ENCODE data around the gene ZNF502. TPM values are rescaled to one million over a fixed set of nuclear protein-coding genes. Genes with fewer than 3 reads are reported as not detected.

ZNF502 gene
- total and polyA plus RNA-seq, 2 of the 13 experiments (the other 11 are each of a cell fraction or from before 2014, with no cell fraction given): not detected

GRCh38 chr3:44761424-44762169 lies 49.1 kb downstream of the ZNF502 start, which contains the start of the genes KIAA1143 and KIF15 (continued):
- TF ChIP-seq, protein P1, sequence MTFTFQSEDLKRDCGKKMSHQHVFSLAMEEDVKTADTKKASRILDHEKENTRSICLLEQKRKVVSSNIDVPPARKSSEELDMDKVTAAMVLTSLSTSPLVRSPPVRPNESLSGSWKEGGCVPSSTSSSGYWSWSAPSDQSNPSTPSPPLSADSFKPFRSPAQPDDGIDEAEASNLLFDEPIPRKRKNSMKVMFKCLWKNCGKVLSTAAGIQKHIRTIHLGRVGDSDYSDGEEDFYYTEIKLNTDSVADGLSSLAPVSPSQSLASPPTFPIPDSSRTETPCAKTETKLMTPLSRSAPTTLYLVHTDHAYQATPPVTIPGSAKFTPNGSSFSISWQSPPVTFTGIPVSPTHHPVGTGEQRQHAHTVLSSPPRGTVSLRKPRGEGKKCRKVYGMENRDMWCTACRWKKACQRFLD (CRISPR knock-in tag; IDR thresholded peaks at IDR 0.05; ENCODE audit: borderline replicate concordance): peak; percentile 45; the same call in 1 of the 2 replicates
- TF ChIP-seq CTCF (CRISPR knock-in tag; IDR thresholded peaks at IDR 0.05) (peak; percentile 43; the same call in 1 of the 2 replicates), TBL1XR1 (IDR thresholded peaks at IDR 0.05; ENCODE audit: borderline replicate concordance, low read length, partially characterized antibody) (no peak), ZNF382 (CRISPR knock-in tag; IDR thresholded peaks at IDR 0.05; ENCODE audit: borderline replicate concordance) (no peak), MLLT10 (CRISPR knock-in tag; IDR thresholded peaks at IDR 0.05) (no peak), ZMYM2 (CRISPR knock-in tag; IDR thresholded peaks at IDR 0.05) (0 out of 2 replicates have a peak, but pooled peaks have one; percentile 42), BHLHE40 (IDR thresholded peaks at IDR 0.05; ENCODE audit: low read length) (no peak), TEAD3 (CRISPR knock-in tag; optimal IDR thresholded peaks at IDR 0.05; ENCODE audit: borderline replicate concordance) (peak; percentile 88)
- TF ChIP-seq, protein P2, sequence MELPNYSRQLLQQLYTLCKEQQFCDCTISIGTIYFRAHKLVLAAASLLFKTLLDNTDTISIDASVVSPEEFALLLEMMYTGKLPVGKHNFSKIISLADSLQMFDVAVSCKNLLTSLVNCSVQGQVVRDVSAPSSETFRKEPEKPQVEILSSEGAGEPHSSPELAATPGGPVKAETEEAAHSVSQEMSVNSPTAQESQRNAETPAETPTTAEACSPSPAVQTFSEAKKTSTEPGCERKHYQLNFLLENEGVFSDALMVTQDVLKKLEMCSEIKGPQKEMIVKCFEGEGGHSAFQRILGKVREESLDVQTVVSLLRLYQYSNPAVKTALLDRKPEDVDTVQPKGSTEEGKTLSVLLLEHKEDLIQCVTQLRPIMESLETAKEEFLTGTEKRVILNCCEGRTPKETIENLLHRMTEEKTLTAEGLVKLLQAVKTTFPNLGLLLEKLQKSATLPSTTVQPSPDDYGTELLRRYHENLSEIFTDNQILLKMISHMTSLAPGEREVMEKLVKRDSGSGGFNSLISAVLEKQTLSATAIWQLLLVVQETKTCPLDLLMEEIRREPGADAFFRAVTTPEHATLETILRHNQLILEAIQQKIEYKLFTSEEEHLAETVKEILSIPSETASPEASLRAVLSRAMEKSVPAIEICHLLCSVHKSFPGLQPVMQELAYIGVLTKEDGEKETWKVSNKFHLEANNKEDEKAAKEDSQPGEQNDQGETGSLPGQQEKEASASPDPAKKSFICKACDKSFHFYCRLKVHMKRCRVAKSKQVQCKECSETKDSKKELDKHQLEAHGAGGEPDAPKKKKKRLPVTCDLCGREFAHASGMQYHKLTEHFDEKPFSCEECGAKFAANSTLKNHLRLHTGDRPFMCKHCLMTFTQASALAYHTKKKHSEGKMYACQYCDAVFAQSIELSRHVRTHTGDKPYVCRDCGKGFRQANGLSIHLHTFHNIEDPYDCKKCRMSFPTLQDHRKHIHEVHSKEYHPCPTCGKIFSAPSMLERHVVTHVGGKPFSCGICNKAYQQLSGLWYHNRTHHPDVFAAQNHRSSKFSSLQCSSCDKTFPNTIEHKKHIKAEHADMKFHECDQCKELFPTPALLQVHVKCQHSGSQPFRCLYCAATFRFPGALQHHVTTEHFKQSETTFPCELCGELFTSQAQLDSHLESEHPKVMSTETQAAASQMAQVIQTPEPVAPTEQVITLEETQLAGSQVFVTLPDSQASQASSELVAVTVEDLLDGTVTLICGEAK (IDR thresholded peaks at IDR 0.05): no peak
- TF ChIP-seq, protein P2 (CRISPR knock-in tag; IDR thresholded peaks at IDR 0.05): peak; percentile 84; the same call in 1 of the 2 replicates
- TF ChIP-seq, protein P3, sequence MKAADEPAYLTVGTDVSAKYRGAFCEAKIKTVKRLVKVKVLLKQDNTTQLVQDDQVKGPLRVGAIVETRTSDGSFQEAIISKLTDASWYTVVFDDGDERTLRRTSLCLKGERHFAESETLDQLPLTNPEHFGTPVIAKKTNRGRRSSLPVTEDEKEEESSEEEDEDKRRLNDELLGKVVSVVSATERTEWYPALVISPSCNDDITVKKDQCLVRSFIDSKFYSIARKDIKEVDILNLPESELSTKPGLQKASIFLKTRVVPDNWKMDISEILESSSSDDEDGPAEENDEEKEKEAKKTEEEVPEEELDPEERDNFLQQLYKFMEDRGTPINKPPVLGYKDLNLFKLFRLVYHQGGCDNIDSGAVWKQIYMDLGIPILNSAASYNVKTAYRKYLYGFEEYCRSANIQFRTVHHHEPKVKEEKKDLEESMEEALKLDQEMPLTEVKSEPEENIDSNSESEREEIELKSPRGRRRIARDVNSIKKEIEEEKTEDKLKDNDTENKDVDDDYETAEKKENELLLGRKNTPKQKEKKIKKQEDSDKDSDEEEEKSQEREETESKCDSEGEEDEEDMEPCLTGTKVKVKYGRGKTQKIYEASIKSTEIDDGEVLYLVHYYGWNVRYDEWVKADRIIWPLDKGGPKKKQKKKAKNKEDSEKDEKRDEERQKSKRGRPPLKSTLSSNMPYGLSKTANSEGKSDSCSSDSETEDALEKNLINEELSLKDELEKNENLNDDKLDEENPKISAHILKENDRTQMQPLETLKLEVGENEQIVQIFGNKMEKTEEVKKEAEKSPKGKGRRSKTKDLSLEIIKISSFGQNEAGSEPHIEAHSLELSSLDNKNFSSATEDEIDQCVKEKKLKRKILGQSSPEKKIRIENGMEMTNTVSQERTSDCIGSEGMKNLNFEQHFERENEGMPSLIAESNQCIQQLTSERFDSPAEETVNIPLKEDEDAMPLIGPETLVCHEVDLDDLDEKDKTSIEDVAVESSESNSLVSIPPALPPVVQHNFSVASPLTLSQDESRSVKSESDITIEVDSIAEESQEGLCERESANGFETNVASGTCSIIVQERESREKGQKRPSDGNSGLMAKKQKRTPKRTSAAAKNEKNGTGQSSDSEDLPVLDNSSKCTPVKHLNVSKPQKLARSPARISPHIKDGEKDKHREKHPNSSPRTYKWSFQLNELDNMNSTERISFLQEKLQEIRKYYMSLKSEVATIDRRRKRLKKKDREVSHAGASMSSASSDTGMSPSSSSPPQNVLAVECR (CRISPR knock-in tag; IDR thresholded peaks at IDR 0.05; ENCODE audit: borderline replicate concordance): peak; percentile 100

All from HepG2 (cell line).